ENCODE results near the gene HSDL1.

- TF ChIP-seq, protein P1, sequence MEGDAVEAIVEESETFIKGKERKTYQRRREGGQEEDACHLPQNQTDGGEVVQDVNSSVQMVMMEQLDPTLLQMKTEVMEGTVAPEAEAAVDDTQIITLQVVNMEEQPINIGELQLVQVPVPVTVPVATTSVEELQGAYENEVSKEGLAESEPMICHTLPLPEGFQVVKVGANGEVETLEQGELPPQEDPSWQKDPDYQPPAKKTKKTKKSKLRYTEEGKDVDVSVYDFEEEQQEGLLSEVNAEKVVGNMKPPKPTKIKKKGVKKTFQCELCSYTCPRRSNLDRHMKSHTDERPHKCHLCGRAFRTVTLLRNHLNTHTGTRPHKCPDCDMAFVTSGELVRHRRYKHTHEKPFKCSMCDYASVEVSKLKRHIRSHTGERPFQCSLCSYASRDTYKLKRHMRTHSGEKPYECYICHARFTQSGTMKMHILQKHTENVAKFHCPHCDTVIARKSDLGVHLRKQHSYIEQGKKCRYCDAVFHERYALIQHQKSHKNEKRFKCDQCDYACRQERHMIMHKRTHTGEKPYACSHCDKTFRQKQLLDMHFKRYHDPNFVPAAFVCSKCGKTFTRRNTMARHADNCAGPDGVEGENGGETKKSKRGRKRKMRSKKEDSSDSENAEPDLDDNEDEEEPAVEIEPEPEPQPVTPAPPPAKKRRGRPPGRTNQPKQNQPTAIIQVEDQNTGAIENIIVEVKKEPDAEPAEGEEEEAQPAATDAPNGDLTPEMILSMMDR (IDR thresholded peaks at IDR 0.05) = no peak
- TF ChIP-seq EP300 (IDR thresholded peaks at IDR 0.05) (no peak), POLR2A (IDR thresholded peaks at IDR 0.05) (no peak)
Measured at GRCh38 chr16:84138500-84138823, 6.5 kb downstream of the HSDL1 start.

Measured in tibial nerve (tissue), 4 donors.